Uterus (tissue), 4 donors: ENCODE results near the gene INAVA. TPM values are rescaled to one million over a fixed set of nuclear protein-coding genes. Genes with fewer than 3 reads are reported as not detected.

Source experiments
- DNase-seq, 2 donors: peaks; one replicate each; pipeline ENCODE4 v3.0.0-alpha.2; 2019 to 2020
- H3K27ac ChIP-seq, 2 donors: fragments of 200-600 bp; sonication (generic); 1 replicate in 1 of 2; 2 replicates in 1 of 2; pipeline ENCODE4 v1.5.1; 2016 to 2018
- H3K27me3 ChIP-seq, 2 donors: fragments of 200-600 bp; sonication (generic); one replicate each; pipeline ENCODE4 v1.5.1; 2018 to 2019; ENCODE audit warnings: control low read depth in 1 of 2
- H3K36me3 ChIP-seq, 2 donors: fragments of 200-600 bp; sonication (generic); one replicate each; pipeline ENCODE4 v1.5.1; 2019; ENCODE audit warnings: control low read depth in 1 of 2
- H3K4me1 ChIP-seq, 2 donors: fragments of 200-600 bp; sonication (generic); one replicate each; pipeline ENCODE4 v1.5.1; 2018 to 2019; ENCODE audit warnings: control low read depth in 1 of 2
- H3K4me3 ChIP-seq, 2 donors: fragments of 200-600 bp; sonication (generic); 1 replicate in 1 of 2; 2 replicates in 1 of 2; pipeline ENCODE4 v1.5.1; 2018 to 2019; ENCODE audit warnings: mild to moderate bottlenecking in 1 of 2
- H3K9me3 ChIP-seq, 2 donors: fragments of 200-600 bp; sonication (generic); one replicate each; pipeline ENCODE4 v1.5.1; 2019; ENCODE audit warnings: control low read depth in 1 of 2
- POLR2A ChIP-seq, 2 donors: fragments of 450-650 bp; IDR thresholded peaks; one replicate each; pipeline ENCODE4 v1.6.1; 2016; ENCODE audit warnings: antibody characterized with exemption in 2 of 2, mild to moderate bottlenecking in 1 of 2, moderate library complexity in 1 of 2
- intact Hi-C: fragments of 100-400 bp; cut with DNase I; formaldehyde crosslinking; loops from one replicate; pipeline ENCODE4 v1.15.1; 2023; ENCODE audit warnings: low total_unique reads
- total RNA-seq, 4 donors: library from RNA; depleted of rRNA in 3 of 4; stranded (reverse); fragments of >200 nt in 3 of 4; gene quantifications; one replicate each; pipeline versions ENCODE4 v1.1.0 to v1.2.4, GENCODE V29; 2014 to 2023
- TF ChIP-seq, protein P1 (sequence below), 4 experiments: fragments of 200-600 bp in 2 of 4; fragments of 450-650 bp in 2 of 4; sonication (generic) in 2 of 4; IDR thresholded peaks; one replicate each; pipeline ENCODE4 v1.5.1; 2016 to 2019; ENCODE audit warnings: antibody characterized with exemption in 4 of 4, mild to moderate bottlenecking in 2 of 4, moderate library complexity in 1 of 4
- donor health status: DM: yes; HTN: yes; CAD: no.

The INAVA gene
- total RNA-seq, 4 donors from 2014 or later, result 0.59 to 8.5 (median 1.5) TPM; not detected in 1

DNA sequence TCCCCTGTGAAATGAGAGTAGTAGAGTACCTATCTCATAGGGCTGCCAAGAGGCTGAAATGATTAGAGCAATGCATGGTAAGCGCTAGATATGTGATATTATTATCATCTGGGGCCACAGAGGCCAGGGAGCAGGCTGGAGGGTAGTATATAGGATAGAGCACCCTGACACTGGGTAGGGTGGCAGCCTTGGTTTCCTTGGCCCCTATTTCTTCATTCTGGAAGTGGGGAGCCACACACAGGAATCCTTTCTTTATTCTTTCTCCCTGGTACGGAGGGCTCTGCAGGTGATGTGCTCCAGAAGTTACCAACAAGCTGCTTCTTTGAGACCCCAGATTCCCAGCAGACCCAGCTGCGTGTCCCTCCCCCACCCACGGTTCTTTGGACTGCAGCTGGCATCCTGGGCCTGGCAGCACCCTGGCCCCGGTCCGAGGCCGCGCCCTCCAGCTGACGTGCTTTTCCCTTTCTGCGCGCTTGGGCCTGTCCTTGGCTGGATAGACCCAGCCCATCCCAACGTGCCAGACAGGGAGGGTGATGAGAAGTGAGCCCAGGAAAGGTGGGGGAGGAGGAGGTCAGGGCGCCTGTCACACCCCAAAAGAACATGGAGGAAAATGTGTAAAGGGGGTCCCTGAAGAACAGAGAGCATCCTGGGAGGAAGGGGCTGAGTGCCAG lies 18.2 kb downstream of the INAVA start:
- Histone ChIP-seq H3K4me3 (no peak overlapping the region), H3K9me3 (no peaks in the 10 kb centered on the region), H3K27ac (no peak overlapping the region), H3K36me3 (no peaks in the 10 kb centered on the region), H3K4me1 (no peaks in the 10 kb centered on the region), H3K27me3 (no peaks in the 10 kb centered on the region)
- TF ChIP-seq, protein P1, sequence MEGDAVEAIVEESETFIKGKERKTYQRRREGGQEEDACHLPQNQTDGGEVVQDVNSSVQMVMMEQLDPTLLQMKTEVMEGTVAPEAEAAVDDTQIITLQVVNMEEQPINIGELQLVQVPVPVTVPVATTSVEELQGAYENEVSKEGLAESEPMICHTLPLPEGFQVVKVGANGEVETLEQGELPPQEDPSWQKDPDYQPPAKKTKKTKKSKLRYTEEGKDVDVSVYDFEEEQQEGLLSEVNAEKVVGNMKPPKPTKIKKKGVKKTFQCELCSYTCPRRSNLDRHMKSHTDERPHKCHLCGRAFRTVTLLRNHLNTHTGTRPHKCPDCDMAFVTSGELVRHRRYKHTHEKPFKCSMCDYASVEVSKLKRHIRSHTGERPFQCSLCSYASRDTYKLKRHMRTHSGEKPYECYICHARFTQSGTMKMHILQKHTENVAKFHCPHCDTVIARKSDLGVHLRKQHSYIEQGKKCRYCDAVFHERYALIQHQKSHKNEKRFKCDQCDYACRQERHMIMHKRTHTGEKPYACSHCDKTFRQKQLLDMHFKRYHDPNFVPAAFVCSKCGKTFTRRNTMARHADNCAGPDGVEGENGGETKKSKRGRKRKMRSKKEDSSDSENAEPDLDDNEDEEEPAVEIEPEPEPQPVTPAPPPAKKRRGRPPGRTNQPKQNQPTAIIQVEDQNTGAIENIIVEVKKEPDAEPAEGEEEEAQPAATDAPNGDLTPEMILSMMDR (IDR thresholded peaks at IDR 0.05), result no peak
- no peak for TF ChIP-seq POLR2A (IDR thresholded peaks at IDR 0.05)
- intact Hi-C loops, result no loop called here
- DNase-seq, result no peak

DNA sequence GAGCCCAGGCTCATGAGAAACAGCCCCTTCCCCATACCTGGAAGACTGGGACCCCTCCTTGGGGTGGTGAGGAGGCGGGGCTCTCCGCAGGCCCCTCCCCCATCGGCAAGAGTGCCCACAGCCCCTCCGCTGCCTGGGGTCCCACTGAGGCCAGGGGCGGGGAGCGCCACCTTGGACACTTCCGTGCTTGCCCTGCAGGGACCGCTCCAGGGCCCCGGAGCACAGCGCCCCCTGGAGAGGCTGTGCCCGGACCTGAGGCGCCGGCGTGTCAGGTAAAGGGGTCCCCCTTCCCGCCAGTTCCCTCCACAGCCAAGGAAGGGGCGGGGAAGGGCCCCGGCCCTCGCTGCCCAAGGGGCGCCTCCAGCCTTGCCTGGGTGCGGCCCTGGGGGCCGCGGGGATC lies 21.5 kb downstream of the INAVA start:
- intact Hi-C loops, result loop anchor here (2.0 kb wide), 1 partner anchor 43 kb away; the partner anchor contains the start of gene GPR25
- TF ChIP-seq POLR2A (IDR thresholded peaks at IDR 0.05), result no peak
- TF ChIP-seq, protein P1 (IDR thresholded peaks at IDR 0.05), result no peak
- no peaks in the 10 kb centered on the region for H3K4me1 ChIP-seq
- no peak for DNase-seq
- H3K9me3 ChIP-seq, result no peaks in the 10 kb centered on the region
- no peak overlapping the region for H3K27ac ChIP-seq
- no peaks in the 10 kb centered on the region for H3K36me3 ChIP-seq
- no peaks in the 10 kb centered on the region for H3K27me3 ChIP-seq
- no peak overlapping the region for H3K4me3 ChIP-seq

DNA sequence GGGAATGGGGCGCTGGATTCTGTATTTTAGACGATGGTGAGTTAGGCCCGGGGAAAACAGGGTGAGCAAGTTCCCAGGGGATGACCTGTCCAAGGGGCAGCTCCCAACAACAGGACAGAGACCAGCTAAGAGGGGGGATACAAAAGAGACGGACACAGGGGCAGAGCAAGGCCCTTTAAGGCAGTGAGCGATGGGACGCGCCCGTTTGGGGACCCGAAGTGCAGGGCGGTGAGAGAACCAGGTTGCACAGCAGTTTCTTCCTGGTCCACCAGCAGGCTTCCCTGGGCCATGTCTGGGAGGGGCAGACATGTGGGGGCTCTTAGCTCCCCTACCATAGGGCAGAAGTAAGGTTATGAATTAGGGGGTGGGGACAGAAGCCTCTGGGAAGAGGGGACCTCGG lies 22.0 kb downstream of the INAVA start:
- intact Hi-C loops, result loop anchor here (2.0 kb wide), 1 partner anchor 44 kb away; the partner anchor contains the start of gene GPR25
- no peak for TF ChIP-seq POLR2A (IDR thresholded peaks at IDR 0.05)
- TF ChIP-seq, protein P1 (IDR thresholded peaks at IDR 0.05), result no peak
- Histone ChIP-seq H3K4me3 (no peak overlapping the region), H3K4me1 (no peaks in the 10 kb centered on the region), H3K27me3 (no peaks in the 10 kb centered on the region), H3K36me3 (no peaks in the 10 kb centered on the region), H3K9me3 (no peaks in the 10 kb centered on the region), H3K27ac (no peak overlapping the region)
- DNase-seq, result no peak

DNA sequence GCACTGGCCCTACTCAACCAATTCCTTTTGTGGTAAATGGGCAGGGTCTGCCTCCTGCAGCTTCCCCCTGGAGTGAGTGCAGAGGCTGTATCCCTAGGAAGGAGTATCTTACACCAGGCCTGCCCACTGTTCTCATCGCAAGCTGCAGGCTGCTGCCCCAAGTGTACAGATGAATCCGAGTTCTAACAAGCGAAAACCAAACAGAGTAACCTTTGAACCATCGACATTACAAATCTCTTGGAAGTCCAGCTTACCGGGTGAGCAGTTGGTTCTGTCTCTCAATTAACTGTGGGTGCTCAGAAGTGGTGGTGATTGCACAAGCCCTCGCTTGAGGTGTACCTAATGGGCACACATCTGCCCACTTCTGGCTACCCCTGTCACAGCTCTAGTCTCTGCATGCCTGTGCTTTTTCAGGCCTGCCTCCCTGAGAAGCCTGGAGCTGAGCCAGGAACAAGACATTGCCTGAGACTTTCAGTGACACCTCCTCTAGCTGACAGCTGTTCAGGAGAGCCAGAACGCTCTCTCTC lies 22.7 kb downstream of the INAVA start:
- no peak for TF ChIP-seq POLR2A (IDR thresholded peaks at IDR 0.05)
- TF ChIP-seq, protein P1 (IDR thresholded peaks at IDR 0.05), result no peak
- Histone ChIP-seq H3K36me3 (no peaks in the 10 kb centered on the region), H3K27me3 (no peaks in the 10 kb centered on the region), H3K4me1 (no peaks in the 10 kb centered on the region), H3K27ac (no peak overlapping the region), H3K4me3 (no peak overlapping the region), H3K9me3 (no peaks in the 10 kb centered on the region)
- intact Hi-C loops, result loop anchor here (2.0 kb wide), 1 partner anchor 45 kb away; the partner anchor contains the start of gene GPR25
- DNase-seq, result no peak

DNA sequence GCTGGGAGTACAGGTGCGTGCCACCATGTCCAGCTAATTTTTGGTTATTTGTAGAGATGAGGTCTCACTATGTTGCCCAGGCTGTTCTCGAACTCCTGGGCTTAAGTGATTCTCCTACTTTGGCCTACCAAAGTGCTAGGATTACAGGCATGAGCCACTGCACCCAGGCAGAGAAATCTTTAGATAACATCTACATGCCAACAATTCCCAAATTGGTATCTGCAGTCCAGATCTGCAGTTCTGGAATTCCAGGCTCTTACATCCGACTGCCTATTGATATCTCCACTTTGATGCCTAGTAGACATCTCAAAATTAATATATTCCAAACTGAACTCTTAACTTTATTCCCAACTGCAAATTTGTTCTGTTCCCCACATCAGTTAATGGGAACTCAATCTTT lies 23.3 kb downstream of the INAVA start:
- Histone ChIP-seq H3K4me1 (no peaks in the 10 kb centered on the region), H3K27ac (no peak overlapping the region), H3K36me3 (no peaks in the 10 kb centered on the region), H3K27me3 (no peaks in the 10 kb centered on the region), H3K9me3 (no peaks in the 10 kb centered on the region), H3K4me3 (no peak overlapping the region)
- intact Hi-C loops, result no loop called here
- no peak for TF ChIP-seq POLR2A (IDR thresholded peaks at IDR 0.05)
- TF ChIP-seq, protein P1 (IDR thresholded peaks at IDR 0.05), result no peak
- no peak for DNase-seq
